Trophoblast cell (in vitro differentiated cells and primary cell): ENCODE data around the gene COL4A2.

Experiments used
- DNase-seq, 2 donors: peaks; one replicate each; pipeline ENCODE4 v3.0.0-alpha.2; 2016
- H2AFZ ChIP-seq: 2 replicates; pipeline ENCODE4 v1.6.1; 2013; ENCODE audit warnings: low read length, moderate library complexity, mild to moderate bottlenecking; ENCODE audit not compliant: insufficient read depth, poor library complexity
- H2AK5ac ChIP-seq: 2 replicates; pipeline ENCODE4 v1.6.1; 2013; ENCODE audit warnings: mild to moderate bottlenecking, low read length
- H2BK120ac ChIP-seq: 2 replicates; pipeline ENCODE4 v1.6.1; 2013; ENCODE audit warnings: low read length, mild to moderate bottlenecking, moderate library complexity; ENCODE audit not compliant: insufficient read depth, poor library complexity
- H2BK12ac ChIP-seq: 2 replicates; pipeline ENCODE4 v1.6.1; 2013; ENCODE audit warnings: mild to moderate bottlenecking, low read length, moderate library complexity
- H2BK5ac ChIP-seq: 2 replicates; pipeline ENCODE4 v1.6.1; 2013; ENCODE audit warnings: low read length, low read depth, moderate library complexity, mild to moderate bottlenecking; ENCODE audit not compliant: poor library complexity
- H3K14ac ChIP-seq: 2 replicates; pipeline ENCODE4 v1.6.1; 2013; ENCODE audit warnings: mild to moderate bottlenecking, low read length
- H3K18ac ChIP-seq: 2 replicates; pipeline ENCODE4 v1.6.1; 2013; ENCODE audit warnings: mild to moderate bottlenecking, low read length
- H3K23ac ChIP-seq: 2 replicates; pipeline ENCODE4 v1.6.1; 2013; ENCODE audit warnings: low read length
- H3K27ac ChIP-seq: 2 replicates; pipeline ENCODE4 v1.5.1; 2013; ENCODE audit warnings: low read depth, mild to moderate bottlenecking, inconsistent platforms, low read length, moderate library complexity
- H3K27me3 ChIP-seq: 2 replicates; pipeline ENCODE4 v1.6.1; 2013; ENCODE audit warnings: inconsistent platforms, mild to moderate bottlenecking, low read length, moderate library complexity; ENCODE audit not compliant: insufficient read depth
- H3K36me3 ChIP-seq, 2 experiments: 1 replicate in 1 of 2; 2 replicates in 1 of 2; pipeline ENCODE4 v1.6.1; 2013; ENCODE audit warnings: low read length in 2 of 2, mild to moderate bottlenecking in 2 of 2, moderate library complexity in 1 of 2; ENCODE audit not compliant: insufficient read depth in 2 of 2, control insufficient read depth in 1 of 2
- H3K4ac ChIP-seq: 2 replicates; pipeline ENCODE4 v1.6.1; 2013; ENCODE audit warnings: low read depth, mild to moderate bottlenecking, low read length, moderate library complexity
- H3K4me1 ChIP-seq, 2 experiments: 1 replicate in 1 of 2; 2 replicates in 1 of 2; pipeline ENCODE4 v1.6.1; 2013; ENCODE audit warnings: low read length in 2 of 2, mild to moderate bottlenecking in 2 of 2, moderate library complexity in 1 of 2; ENCODE audit not compliant: insufficient read depth in 2 of 2, control insufficient read depth in 1 of 2
- H3K4me2 ChIP-seq: 2 replicates; pipeline ENCODE4 v1.6.1; 2013; ENCODE audit warnings: inconsistent platforms, mild to moderate bottlenecking, low read length, moderate library complexity
- H3K4me3 ChIP-seq: 2 replicates; pipeline ENCODE4 v1.5.1; 2013; ENCODE audit warnings: mild to moderate bottlenecking, low read depth, low read length, inconsistent platforms
- H3K79me1 ChIP-seq: one replicate; pipeline ENCODE4 v1.6.1; 2013; ENCODE audit warnings: low read length
- H3K79me2 ChIP-seq: 2 replicates; pipeline ENCODE4 v1.6.1; 2013; ENCODE audit warnings: low read length, mild to moderate bottlenecking; ENCODE audit not compliant: control insufficient read depth, insufficient read depth, poor library complexity
- H3K9ac ChIP-seq: 2 replicates; pipeline ENCODE4 v1.6.1; 2013; ENCODE audit warnings: mild to moderate bottlenecking, low read length
- H3K9me3 ChIP-seq: 2 replicates; pipeline ENCODE4 v1.6.1; 2013; ENCODE audit warnings: low read depth, mild to moderate bottlenecking, control low read depth, inconsistent platforms, low read length; ENCODE audit not compliant: insufficient read depth
- H4K12ac ChIP-seq: 2 replicates; pipeline ENCODE4 v1.6.1; 2013; ENCODE audit warnings: low read depth, mild to moderate bottlenecking, low read length, moderate library complexity
- H4K8ac ChIP-seq: 2 replicates; pipeline ENCODE4 v1.6.1; 2013; ENCODE audit warnings: low read depth, mild to moderate bottlenecking, low read length, moderate library complexity
- H4K91ac ChIP-seq: one replicate; pipeline ENCODE4 v1.6.1; 2013; ENCODE audit warnings: low read depth, mild to moderate bottlenecking, low read length, moderate library complexity
- WGBS: extraction: QIAGEN DNeasy Blood & Tissue Kit; methylation state at CpG from one replicate; pipeline ENCODE4 v1.1.7; 2013; ENCODE audit warnings: missing lambda C conversion rate; ENCODE audit not compliant: insufficient read length, insufficient coverage; ENCODE audit errors: extremely low coverage; 5-methylcytosine and 5-hydroxymethylcytosine counted together

Gene COL4A2

DNA sequence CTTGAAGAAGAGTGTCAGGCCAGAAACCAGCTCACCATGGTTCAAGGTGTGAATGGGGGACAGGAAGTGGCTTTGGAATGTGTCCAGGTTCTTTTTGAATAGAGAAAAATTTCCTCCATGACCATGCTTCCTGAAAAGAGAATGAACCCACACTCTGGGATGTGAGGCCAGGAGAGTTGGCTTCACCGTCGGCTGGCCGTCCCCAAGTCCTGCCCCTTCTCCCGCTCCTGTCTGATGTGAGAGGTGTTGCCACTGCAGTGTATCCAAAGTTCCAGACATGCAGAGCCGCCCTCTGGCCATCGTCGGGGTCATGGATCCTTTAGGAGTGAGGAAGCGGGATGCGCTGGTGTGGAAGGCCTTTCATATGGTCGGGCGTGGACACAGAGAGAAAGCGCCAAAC, 101.2 kb downstream of the COL4A2 start:
- Histone ChIP-seq H3K79me1 (peaks cover 69% of the 10 kb centered on the region), H2BK5ac (peak overlapping the region; percentile 19), H3K4ac (peak overlapping the region; percentile 21), H3K9me3 (no peaks in the 10 kb centered on the region), H3K79me2 (peaks cover 13% of the 10 kb centered on the region), H2BK12ac (peak overlapping the region; percentile 7), H3K36me3 (peaks cover 10 to 16% of the 10 kb centered on the region in 2 experiments), H3K4me2 (no peak overlapping the region), H4K91ac (peak overlapping the region; percentile 62), H4K8ac (peak overlapping the region; percentile 7), H3K18ac (peak overlapping the region; percentile 47), H2BK120ac (peak overlapping the region; percentile 65), H3K27me3 (no peaks in the 10 kb centered on the region), H2AFZ (no peak overlapping the region), H4K12ac (no peak overlapping the region), H2AK5ac (no peak overlapping the region), H3K14ac (peak overlapping the region; percentile 65), H3K27ac (peak overlapping the region; percentile 60), H3K23ac (no peak overlapping the region), H3K9ac (no peak overlapping the region), H3K4me1 (peaks cover 47 to 73% of the 10 kb centered on the region in 2 experiments), H3K4me3 (no peak overlapping the region)
- no CpG with 5 or more reads among the region's 12 CpGs for WGBS
- peak in 1 of 2 donors; percentile 34 for DNase-seq

GRCh38 chr13:110409581-110409992, 102.5 kb downstream of the COL4A2 start:
- Histone ChIP-seq H2BK12ac (no peak overlapping the region), H2BK5ac (peak overlapping the region; percentile 90), H3K23ac (no peak overlapping the region), H4K8ac (peak overlapping the region; percentile 27), H3K4me3 (no peak overlapping the region), H3K27ac (peak overlapping the region; percentile 72), H3K4me2 (no peak overlapping the region), H3K9me3 (no peaks in the 10 kb centered on the region), H4K12ac (no peak overlapping the region), H3K79me2 (peaks cover 16% of the 10 kb centered on the region), H3K9ac (no peak overlapping the region), H3K36me3 (peaks cover 7 to 14% of the 10 kb centered on the region in 2 experiments), H3K4ac (no peak overlapping the region), H3K79me1 (peaks cover 74% of the 10 kb centered on the region), H4K91ac (peak overlapping the region; percentile 96), H2BK120ac (peak overlapping the region; percentile 50), H2AK5ac (peak overlapping the region; percentile 88), H3K18ac (peak overlapping the region; percentile 96), H3K4me1 (peaks cover 51 to 71% of the 10 kb centered on the region in 2 experiments), H3K14ac (peak overlapping the region; percentile 21), H3K27me3 (no peaks in the 10 kb centered on the region), H2AFZ (no peak overlapping the region)
- DNase-seq: peak in 1 of 2 donors; percentile 69
- no CpG with 5 or more reads among the region's 13 CpGs for WGBS

- Histone ChIP-seq H3K9ac (no peak overlapping the region), H2AK5ac (peak overlapping the region; percentile 88), H3K23ac (no peak overlapping the region), H3K14ac (peak overlapping the region; percentile 83), H3K27ac (peak overlapping the region; percentile 72), H3K4ac (peak overlapping the region; percentile 50), H4K12ac (peak overlapping the region; percentile 54), H3K4me1 (peaks cover 51 to 69% of the 10 kb centered on the region in 2 experiments), H3K36me3 (peaks cover 7 to 14% of the 10 kb centered on the region in 2 experiments), H4K8ac (peak overlapping the region; percentile 64), H3K27me3 (no peaks in the 10 kb centered on the region), H3K79me2 (peaks cover 16% of the 10 kb centered on the region), H3K4me2 (no peak overlapping the region), H2BK5ac (peak overlapping the region; percentile 90), H3K4me3 (no peak overlapping the region), H3K18ac (peak overlapping the region; percentile 96), H3K79me1 (peaks cover 74% of the 10 kb centered on the region), H4K91ac (peak overlapping the region; percentile 96), H2BK12ac (peak overlapping the region; percentile 95), H3K9me3 (no peaks in the 10 kb centered on the region), H2AFZ (no peak overlapping the region), H2BK120ac (peak overlapping the region; percentile 50)
- DNase-seq: no peak
- no CpG with 5 or more reads among the region's 10 CpGs for WGBS
Measured at GRCh38 chr13:110410000-110410399, 102.9 kb downstream of the COL4A2 start.

- Histone ChIP-seq H4K91ac (peak overlapping the region; percentile 94), H2BK12ac (peak overlapping the region; percentile 98), H2AFZ (no peak overlapping the region), H3K79me2 (peaks cover 16% of the 10 kb centered on the region), H3K27ac (peak overlapping the region; percentile 88), H2BK5ac (peak overlapping the region; percentile 89), H3K79me1 (peaks cover 67% of the 10 kb centered on the region), H3K14ac (peak overlapping the region; percentile 94), H3K4me2 (no peak overlapping the region), H4K12ac (no peak overlapping the region), H3K18ac (peak overlapping the region; percentile 94), H3K27me3 (no peaks in the 10 kb centered on the region), H3K4me3 (no peak overlapping the region), H3K23ac (no peak overlapping the region), H3K9me3 (no peaks in the 10 kb centered on the region), H2BK120ac (peak overlapping the region; percentile 92), H4K8ac (peak overlapping the region; percentile 76), H3K36me3 (peaks cover 12 to 21% of the 10 kb centered on the region in 2 experiments), H3K4me1 (peaks cover 52 to 68% of the 10 kb centered on the region in 2 experiments), H2AK5ac (peak overlapping the region; percentile 88), H3K9ac (no peak overlapping the region), H3K4ac (peak overlapping the region; percentile 81)
- no CpG with 5 or more reads among the region's 12 CpGs for WGBS
- DNase-seq: peak in 1 of 2 donors; percentile 47
Measured at GRCh38 chr13:110410936-110411687, 104.0 kb downstream of the COL4A2 start.
